ENCODE data around the gene APOA4. TPM values are rescaled to one million over a fixed set of nuclear protein-coding genes. Genes with fewer than 3 reads are reported as not detected.

The APOA4 gene
- total and polyA plus RNA-seq, 2 of the 13 experiments (the other 11 are each of a cell fraction or from before 2014, with no cell fraction given), result 3.8 to 7.2 TPM

DNA sequence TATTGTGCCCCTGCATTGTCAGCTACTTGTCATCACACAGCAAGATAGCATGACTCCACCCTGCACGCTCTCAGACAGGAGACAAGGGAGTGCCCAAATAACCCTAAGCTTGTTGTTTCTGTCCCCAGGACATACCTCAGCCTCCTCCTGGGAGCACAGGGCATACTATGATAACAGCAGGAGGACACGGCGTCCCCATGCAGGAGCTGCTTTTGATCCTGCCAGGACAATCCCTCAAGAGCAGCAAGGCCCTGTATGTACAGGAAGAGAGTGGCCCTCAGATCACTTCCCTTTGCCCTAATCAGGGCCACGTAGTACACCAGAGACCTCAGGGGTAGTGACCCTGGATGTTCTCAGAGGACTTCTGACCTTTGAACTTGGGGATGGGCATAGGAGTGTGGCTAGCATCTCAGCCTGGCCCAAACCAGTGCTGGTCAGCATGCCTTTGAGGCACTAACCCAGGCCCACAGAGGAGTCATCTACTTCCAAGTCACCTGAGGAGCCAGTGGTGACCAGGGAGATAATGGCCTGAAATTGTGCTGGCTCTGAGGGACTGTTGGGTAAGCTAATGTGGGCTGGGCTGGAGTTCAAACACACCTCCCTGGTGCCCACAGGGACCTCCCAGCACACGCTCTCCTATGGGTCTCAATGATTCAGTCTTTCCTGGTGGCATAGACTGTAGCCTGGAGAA is 9.2 kb downstream of the APOA4 start (continued):
- TF ChIP-seq, protein P1, sequence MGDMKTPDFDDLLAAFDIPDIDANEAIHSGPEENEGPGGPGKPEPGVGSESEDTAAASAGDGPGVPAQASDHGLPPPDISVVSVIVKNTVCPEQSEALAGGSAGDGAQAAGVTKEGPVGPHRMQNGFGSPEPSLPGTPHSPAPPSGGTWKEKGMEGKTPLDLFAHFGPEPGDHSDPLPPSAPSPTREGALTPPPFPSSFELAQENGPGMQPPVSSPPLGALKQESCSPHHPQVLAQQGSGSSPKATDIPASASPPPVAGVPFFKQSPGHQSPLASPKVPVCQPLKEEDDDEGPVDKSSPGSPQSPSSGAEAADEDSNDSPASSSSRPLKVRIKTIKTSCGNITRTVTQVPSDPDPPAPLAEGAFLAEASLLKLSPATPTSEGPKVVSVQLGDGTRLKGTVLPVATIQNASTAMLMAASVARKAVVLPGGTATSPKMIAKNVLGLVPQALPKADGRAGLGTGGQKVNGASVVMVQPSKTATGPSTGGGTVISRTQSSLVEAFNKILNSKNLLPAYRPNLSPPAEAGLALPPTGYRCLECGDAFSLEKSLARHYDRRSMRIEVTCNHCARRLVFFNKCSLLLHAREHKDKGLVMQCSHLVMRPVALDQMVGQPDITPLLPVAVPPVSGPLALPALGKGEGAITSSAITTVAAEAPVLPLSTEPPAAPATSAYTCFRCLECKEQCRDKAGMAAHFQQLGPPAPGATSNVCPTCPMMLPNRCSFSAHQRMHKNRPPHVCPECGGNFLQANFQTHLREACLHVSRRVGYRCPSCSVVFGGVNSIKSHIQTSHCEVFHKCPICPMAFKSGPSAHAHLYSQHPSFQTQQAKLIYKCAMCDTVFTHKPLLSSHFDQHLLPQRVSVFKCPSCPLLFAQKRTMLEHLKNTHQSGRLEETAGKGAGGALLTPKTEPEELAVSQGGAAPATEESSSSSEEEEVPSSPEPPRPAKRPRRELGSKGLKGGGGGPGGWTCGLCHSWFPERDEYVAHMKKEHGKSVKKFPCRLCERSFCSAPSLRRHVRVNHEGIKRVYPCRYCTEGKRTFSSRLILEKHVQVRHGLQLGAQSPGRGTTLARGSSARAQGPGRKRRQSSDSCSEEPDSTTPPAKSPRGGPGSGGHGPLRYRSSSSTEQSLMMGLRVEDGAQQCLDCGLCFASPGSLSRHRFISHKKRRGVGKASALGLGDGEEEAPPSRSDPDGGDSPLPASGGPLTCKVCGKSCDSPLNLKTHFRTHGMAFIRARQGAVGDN (CRISPR knock-in tag; IDR thresholded peaks at IDR 0.05), result peak; percentile 78
- peak; percentile 72 for TF ChIP-seq HNF4G (IDR thresholded peaks at IDR 0.05; ENCODE audit: borderline replicate concordance, low read depth, low read length)
- peak; percentile 87 for TF ChIP-seq HNF4G (CRISPR knock-in tag; IDR thresholded peaks at IDR 0.05; ENCODE audit: borderline replicate concordance, low read depth)
- TF ChIP-seq ETV5 (CRISPR knock-in tag; IDR thresholded peaks at IDR 0.05; ENCODE audit: borderline replicate concordance), result peak; percentile 63; the same call in 1 of the 2 replicates
- peak; percentile 77 for TF ChIP-seq RXRB (CRISPR knock-in tag; IDR thresholded peaks at IDR 0.05; ENCODE audit: borderline replicate concordance)
- TF ChIP-seq MED1 (CRISPR knock-in tag; IDR thresholded peaks at IDR 0.05), result peak; percentile 79
- TF ChIP-seq HDAC2 (CRISPR knock-in tag; IDR thresholded peaks at IDR 0.05), result 0 out of 2 replicates have a peak, but pooled peaks have one; percentile 19
- TF ChIP-seq ZNF430 (CRISPR knock-in tag; IDR thresholded peaks at IDR 0.05), result peak; percentile 67; the same call in 1 of the 2 replicates
- TF ChIP-seq PHF21A (CRISPR knock-in tag; IDR thresholded peaks at IDR 0.05), result 0 out of 2 replicates have a peak, but pooled peaks have one; percentile 53
- TF ChIP-seq ZMYM2 (CRISPR knock-in tag; IDR thresholded peaks at IDR 0.05), result peak; percentile 82
- TF ChIP-seq SOX6 (IDR thresholded peaks at IDR 0.05), result no peak
- peak; percentile 45; the same call in 1 of the 2 replicates for TF ChIP-seq SOX6 (CRISPR knock-in tag; IDR thresholded peaks at IDR 0.05)
- peak; percentile 61; the same call in 1 of the 2 replicates for TF ChIP-seq ZBTB20 (CRISPR knock-in tag; IDR thresholded peaks at IDR 0.05; ENCODE audit: borderline replicate concordance, low read depth)
- TF ChIP-seq, protein P2, sequence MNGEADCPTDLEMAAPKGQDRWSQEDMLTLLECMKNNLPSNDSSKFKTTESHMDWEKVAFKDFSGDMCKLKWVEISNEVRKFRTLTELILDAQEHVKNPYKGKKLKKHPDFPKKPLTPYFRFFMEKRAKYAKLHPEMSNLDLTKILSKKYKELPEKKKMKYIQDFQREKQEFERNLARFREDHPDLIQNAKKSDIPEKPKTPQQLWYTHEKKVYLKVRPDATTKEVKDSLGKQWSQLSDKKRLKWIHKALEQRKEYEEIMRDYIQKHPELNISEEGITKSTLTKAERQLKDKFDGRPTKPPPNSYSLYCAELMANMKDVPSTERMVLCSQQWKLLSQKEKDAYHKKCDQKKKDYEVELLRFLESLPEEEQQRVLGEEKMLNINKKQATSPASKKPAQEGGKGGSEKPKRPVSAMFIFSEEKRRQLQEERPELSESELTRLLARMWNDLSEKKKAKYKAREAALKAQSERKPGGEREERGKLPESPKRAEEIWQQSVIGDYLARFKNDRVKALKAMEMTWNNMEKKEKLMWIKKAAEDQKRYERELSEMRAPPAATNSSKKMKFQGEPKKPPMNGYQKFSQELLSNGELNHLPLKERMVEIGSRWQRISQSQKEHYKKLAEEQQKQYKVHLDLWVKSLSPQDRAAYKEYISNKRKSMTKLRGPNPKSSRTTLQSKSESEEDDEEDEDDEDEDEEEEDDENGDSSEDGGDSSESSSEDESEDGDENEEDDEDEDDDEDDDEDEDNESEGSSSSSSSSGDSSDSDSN (CRISPR knock-in tag; IDR thresholded peaks at IDR 0.05), result peak; percentile 21; the same call in 1 of the 2 replicates
- TF ChIP-seq, protein P3, sequence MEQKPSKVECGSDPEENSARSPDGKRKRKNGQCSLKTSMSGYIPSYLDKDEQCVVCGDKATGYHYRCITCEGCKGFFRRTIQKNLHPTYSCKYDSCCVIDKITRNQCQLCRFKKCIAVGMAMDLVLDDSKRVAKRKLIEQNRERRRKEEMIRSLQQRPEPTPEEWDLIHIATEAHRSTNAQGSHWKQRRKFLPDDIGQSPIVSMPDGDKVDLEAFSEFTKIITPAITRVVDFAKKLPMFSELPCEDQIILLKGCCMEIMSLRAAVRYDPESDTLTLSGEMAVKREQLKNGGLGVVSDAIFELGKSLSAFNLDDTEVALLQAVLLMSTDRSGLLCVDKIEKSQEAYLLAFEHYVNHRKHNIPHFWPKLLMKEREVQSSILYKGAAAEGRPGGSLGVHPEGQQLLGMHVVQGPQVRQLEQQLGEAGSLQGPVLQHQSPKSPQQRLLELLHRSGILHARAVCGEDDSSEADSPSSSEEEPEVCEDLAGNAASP (CRISPR knock-in tag; IDR thresholded peaks at IDR 0.05; ENCODE audit: borderline replicate concordance), result peak; percentile 66; the same call in 1 of the 2 replicates
- TF ChIP-seq IRF2 (CRISPR knock-in tag; IDR thresholded peaks at IDR 0.05), result no peak
- peak; percentile 62 for TF ChIP-seq SALL1 (CRISPR knock-in tag; IDR thresholded peaks at IDR 0.05)
- peak; percentile 36; the same call in 1 of the 2 replicates for TF ChIP-seq ZFX (CRISPR knock-in tag; IDR thresholded peaks at IDR 0.05; ENCODE audit: low read depth)
- TF ChIP-seq POLR2A (IDR thresholded peaks at IDR 0.05; ENCODE audit: insufficient read depth in 1 of 2, low read depth in 2 of 2, low read length in 2 of 2), result peak in 1 of 2 experiments; percentile 24; a peak in 1 of 4 replicates
- TF ChIP-seq ESRRA (CRISPR knock-in tag; IDR thresholded peaks at IDR 0.05; ENCODE audit: low read depth), result 0 out of 2 replicates have a peak, but pooled peaks have one; percentile 47

Data from HepG2 (cell line).